Measurements from ENCODE around the gene CDH5.

DNA sequence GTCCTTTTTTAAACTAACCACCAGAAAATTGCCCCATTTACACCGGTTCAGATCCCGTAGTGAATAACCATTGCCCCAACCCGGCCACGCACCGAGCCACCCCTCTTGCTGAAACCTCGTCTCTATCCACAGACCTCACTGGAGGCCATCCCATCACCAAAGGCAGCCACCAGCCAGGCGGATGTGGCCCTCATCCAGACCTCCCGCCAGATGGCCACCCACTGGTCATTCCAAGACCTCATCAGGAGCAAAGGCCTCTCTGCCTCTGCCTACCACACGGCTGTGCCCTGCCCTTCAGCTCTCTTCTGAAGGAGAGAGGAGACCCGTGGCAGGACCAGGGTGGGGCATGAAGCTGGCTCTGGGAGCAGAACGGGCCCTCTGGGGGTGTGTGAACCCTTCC, 38.2 kb upstream of the CDH5 start:
- TF ChIP-seq EZH2phosphoT487 (IDR thresholded peaks at IDR 0.05; ENCODE audit: borderline replicate concordance, low read depth, low read length), result no peak
- TF ChIP-seq, protein P1, sequence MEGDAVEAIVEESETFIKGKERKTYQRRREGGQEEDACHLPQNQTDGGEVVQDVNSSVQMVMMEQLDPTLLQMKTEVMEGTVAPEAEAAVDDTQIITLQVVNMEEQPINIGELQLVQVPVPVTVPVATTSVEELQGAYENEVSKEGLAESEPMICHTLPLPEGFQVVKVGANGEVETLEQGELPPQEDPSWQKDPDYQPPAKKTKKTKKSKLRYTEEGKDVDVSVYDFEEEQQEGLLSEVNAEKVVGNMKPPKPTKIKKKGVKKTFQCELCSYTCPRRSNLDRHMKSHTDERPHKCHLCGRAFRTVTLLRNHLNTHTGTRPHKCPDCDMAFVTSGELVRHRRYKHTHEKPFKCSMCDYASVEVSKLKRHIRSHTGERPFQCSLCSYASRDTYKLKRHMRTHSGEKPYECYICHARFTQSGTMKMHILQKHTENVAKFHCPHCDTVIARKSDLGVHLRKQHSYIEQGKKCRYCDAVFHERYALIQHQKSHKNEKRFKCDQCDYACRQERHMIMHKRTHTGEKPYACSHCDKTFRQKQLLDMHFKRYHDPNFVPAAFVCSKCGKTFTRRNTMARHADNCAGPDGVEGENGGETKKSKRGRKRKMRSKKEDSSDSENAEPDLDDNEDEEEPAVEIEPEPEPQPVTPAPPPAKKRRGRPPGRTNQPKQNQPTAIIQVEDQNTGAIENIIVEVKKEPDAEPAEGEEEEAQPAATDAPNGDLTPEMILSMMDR (conservative IDR thresholded peaks at IDR 0.05; ENCODE audit: low read length), result no peak
